B cell (primary cell): ENCODE measurements around the gene DHX35.

Source experiments
- CTCF ChIP-seq: fragments of 200-600 bp; IDR thresholded peaks from one replicate; pipeline ENCODE4 v1.8.0; 2022; ENCODE audit warnings: antibody characterized with exemption, mild to moderate bottlenecking
- EZH2 ChIP-seq: IDR thresholded peaks from 2 replicates; pipeline ENCODE4 v1.6.1; 2012; ENCODE audit warnings: borderline replicate concordance, low read depth, mild to moderate bottlenecking, moderate library complexity, low read length; ENCODE audit not compliant: insufficient read depth, poor library complexity, severe bottlenecking

DNA sequence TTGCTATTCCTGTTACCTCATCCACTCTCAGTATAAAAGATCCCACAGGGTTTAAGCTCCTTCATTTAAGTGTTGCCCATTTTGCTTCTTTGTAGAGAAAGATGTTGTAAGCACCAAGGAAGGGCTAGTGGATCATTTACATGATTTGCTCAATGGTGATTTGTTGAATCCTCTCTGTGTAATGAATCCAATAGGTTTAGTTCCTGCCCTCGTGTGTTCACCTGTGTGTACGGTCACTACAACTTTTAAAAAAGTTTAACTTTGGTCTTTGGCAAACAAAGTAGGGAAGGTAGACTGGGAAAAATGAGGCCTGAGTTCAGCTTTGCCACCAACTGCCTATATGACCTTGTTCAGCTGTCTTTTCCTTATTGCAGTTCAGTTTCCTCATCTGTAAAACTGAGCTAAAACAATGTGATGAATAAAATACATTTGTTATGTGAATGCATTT is 51.5 kb downstream of the DHX35 start:
- TF ChIP-seq CTCF (no peak), EZH2 (no peak)
